ENCODE measurements around the gene RLN3. TPM values are rescaled to one million over a fixed set of nuclear protein-coding genes. Genes with fewer than 3 reads are reported as not detected.
A peak's percentile ranks its signal among the peaks of the same experiment; 100 is the strongest.

The RLN3 gene
- total RNA-seq, 2 donors from 2014 or later, result not detected

DNA sequence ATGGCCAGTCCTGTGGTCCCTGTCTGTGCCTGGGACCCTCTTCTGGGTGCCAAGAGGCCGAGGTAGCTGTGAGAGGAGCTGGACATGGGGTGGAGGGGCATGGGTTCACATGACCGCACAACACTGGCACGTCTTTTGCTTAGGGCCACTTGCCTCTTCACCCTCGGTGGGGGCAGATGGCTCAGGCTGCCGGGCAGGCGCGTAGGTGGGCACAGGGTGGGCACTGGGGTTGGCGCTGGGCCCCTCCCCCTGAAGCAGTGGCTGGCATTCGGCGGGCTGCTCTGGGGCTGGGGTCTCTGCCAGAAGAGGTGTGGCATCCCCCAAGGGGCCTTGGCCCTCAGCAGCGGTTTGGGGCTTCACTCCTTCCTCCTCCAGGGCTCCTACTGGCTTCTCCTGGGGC lies 25.6 kb downstream of the RLN3 start:
- no peak for TF ChIP-seq CTCF (IDR thresholded peaks at IDR 0.05)
- Histone ChIP-seq H3K4me3 (no peak overlapping the region), H3K27ac (no peak overlapping the region), H3K4me1 (peaks cover 0 to 15% of the 10 kb centered on the region in 2 donors), H3K36me3 (no peaks in the 10 kb centered on the region), H3K9me3 (no peaks in the 10 kb centered on the region), H3K27me3 (no peaks in the 10 kb centered on the region)
- DNase-seq (ENCODE audit: low spot score), result no peak

DNA sequence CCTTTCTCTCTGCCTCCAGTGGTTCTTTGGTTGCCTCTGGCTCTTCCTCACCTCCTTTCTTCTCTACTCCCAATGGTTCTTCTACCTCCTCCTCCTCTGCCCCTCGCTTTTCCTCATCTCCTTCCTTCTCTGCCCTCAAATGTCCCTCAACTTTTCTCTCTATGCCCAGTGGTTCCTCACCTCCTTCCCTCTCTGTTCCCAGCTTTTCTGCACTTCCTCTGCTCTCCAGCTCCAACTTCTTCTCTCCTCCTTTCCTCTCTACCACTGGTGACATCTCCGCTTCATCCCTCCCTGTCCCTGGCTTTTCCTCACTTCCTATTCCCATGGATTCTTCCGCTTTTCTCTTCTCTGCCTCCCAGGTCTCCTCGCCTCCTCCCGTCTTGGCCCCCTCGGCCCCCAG lies 26.2 kb downstream of the RLN3 start:
- Histone ChIP-seq H3K9me3 (no peaks in the 10 kb centered on the region), H3K27me3 (no peaks in the 10 kb centered on the region), H3K27ac (no peak overlapping the region), H3K36me3 (no peaks in the 10 kb centered on the region), H3K4me1 (peaks cover 0 to 15% of the 10 kb centered on the region in 2 donors), H3K4me3 (no peak overlapping the region)
- TF ChIP-seq CTCF (IDR thresholded peaks at IDR 0.05), result no peak
- DNase-seq (ENCODE audit: low spot score), result no peak

DNA sequence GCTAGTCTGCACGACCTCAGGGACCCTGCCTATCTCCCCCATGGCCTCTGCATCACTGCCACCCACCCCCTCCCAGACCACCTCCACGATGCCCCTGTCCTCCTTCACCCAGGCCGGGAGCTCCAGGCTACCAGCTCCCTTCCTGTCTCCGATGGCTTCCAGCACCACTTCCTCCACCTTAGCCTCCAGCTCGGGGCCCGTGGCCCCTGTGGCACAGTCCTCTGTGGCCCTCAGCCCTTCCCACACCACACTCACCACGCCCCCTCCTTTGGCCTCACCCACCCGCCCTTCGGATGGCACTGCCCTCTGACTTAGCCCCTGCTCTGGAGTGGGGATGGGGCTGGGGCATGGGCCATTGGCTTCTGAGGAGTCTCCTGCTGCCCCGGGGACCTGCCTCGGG lies 26.8 kb downstream of the RLN3 start:
- no peaks in the 10 kb centered on the region for H3K9me3 ChIP-seq
- DNase-seq (ENCODE audit: low spot score), result no peak
- H3K36me3 ChIP-seq, result no peaks in the 10 kb centered on the region
- H3K4me3 ChIP-seq, result no peak overlapping the region
- no peak overlapping the region for H3K27ac ChIP-seq
- TF ChIP-seq CTCF (IDR thresholded peaks at IDR 0.05), result no peak
- no peaks in the 10 kb centered on the region for H3K27me3 ChIP-seq
- peaks cover 0 to 15% of the 10 kb centered on the region in 2 donors for H3K4me1 ChIP-seq

DNA sequence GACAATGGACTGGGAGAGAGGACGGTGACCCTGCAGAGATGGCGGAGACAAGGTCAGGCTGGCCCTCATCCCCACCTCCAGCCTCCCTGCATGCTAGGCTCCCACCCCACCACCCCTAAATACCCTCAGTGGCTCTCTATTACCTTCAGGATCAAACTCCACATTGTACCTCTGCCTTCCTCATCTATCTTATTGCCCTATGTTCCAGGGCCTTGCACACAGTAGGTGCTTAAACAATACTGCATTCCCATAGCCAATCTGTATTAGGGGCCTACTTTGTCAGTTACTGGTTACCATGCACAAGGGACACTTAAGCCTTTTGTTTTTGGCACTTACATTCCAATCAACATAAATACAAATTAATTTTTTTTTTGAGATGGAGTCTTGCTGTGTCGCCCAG lies 27.4 kb downstream of the RLN3 start:
- no peaks in the 10 kb centered on the region for H3K27me3 ChIP-seq
- no peaks in the 10 kb centered on the region for H3K36me3 ChIP-seq
- H3K4me3 ChIP-seq, result no peak overlapping the region
- H3K4me1 ChIP-seq, result peaks cover 0 to 15% of the 10 kb centered on the region in 2 donors
- no peak overlapping the region for H3K27ac ChIP-seq
- TF ChIP-seq CTCF (IDR thresholded peaks at IDR 0.05), result no peak
- H3K9me3 ChIP-seq, result no peaks in the 10 kb centered on the region
- no peak for DNase-seq (ENCODE audit: low spot score)

- H3K9me3 ChIP-seq, result no peaks in the 10 kb centered on the region
- H3K27ac ChIP-seq, result no peak overlapping the region
- no peak for DNase-seq (ENCODE audit: low spot score)
- no peak for TF ChIP-seq CTCF (IDR thresholded peaks at IDR 0.05)
- no peak overlapping the region for H3K4me3 ChIP-seq
- H3K4me1 ChIP-seq, result peaks cover 0 to 15% of the 10 kb centered on the region in 2 donors
- no peaks in the 10 kb centered on the region for H3K27me3 ChIP-seq
- no peaks in the 10 kb centered on the region for H3K36me3 ChIP-seq
Observed at GRCh38 chr19:14056069-14056666, 28.2 kb downstream of the RLN3 start.

DNA sequence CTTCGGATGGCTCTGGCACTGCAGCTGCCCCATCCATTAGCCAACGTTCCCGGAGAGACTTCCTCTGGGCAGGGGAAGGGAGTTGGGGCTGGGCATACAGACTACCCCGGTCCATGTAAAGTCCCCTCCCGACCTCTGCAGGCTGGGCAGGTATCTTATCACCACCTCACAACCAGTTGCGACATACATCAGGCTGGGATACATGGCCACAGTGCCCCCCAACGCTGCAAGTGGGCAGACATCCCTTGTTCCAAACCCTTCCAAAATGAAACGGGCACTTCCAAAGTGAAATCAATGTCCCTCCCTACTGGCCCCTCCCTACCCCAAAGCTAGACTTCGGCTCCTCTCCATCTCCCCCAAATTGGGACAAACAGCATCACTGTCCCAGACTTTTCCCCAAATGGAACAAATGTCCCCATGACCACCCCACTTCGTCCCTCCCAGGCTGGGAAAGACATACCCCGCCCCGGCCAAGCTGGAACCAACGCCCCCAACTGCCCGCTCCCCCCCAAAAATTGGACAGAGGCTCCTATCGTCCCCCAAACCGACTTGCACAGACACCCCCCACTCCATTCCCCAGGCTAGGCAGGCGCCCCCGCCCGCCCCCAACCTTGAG lies 28.9 kb downstream of the RLN3 start:
- peak overlapping the region; percentile 20 to 49 for H3K4me3 ChIP-seq
- no peaks in the 10 kb centered on the region for H3K27me3 ChIP-seq
- no peak overlapping the region for H3K27ac ChIP-seq
- TF ChIP-seq CTCF (IDR thresholded peaks at IDR 0.05), result no peak
- no peaks in the 10 kb centered on the region for H3K9me3 ChIP-seq
- no peaks in the 10 kb centered on the region for H3K36me3 ChIP-seq
- DNase-seq (ENCODE audit: low spot score), result no peak
- H3K4me1 ChIP-seq, result peaks cover 0 to 15% of the 10 kb centered on the region in 2 donors
